ENCODE results near the gene PPP1R1C. TPM values are rescaled to one million over a fixed set of nuclear protein-coding genes. Genes with fewer than 3 reads are reported as not detected.

PPP1R1C gene
- total and polyA plus RNA-seq, 2 of the 13 experiments (the other 11 are each of a cell fraction or from before 2014, with no cell fraction given), result 1.5 to 3.5 TPM

- no peak for DNase-seq (ENCODE audit: low spot score)
- WGBS (ENCODE audit: low lambda C conversion rate), result 54% methylated on average over 4 of the region's 4 CpGs
- Histone ChIP-seq H3K79me2 (ENCODE audit: insufficient read depth, low read length) (no peaks in the 10 kb centered on the region), H3K27me3 (ENCODE audit: control insufficient read depth in 1 of 2, insufficient read depth in 2 of 2, low read length in 2 of 2) (no peaks in the 10 kb centered on the region), H3K9ac (ENCODE audit: insufficient read depth, low read depth, low read length) (no peak overlapping the region), H3K27ac (ENCODE audit: extremely low read length, insufficient read depth, low read length) (no peak overlapping the region), H3K36me3 (replicated peaks in 1 of 2; ENCODE audit: control insufficient read depth in 1 of 2, insufficient read depth in 2 of 2, low read length in 2 of 2) (no peaks in the 10 kb centered on the region), H3K4me3 (replicated peaks in 1 of 3; ENCODE audit: insufficient read depth in 1 of 3, low read depth in 2 of 3, low read length in 3 of 3) (no peak overlapping the region), H4K20me1 (ENCODE audit: insufficient read depth, low read length) (no peaks in the 10 kb centered on the region), H2AFZ (ENCODE audit: low read length) (no peak overlapping the region), H3K4me2 (ENCODE audit: low read depth, low read length) (no peak overlapping the region), H3K4me1 (ENCODE audit: insufficient read depth, low read length) (no peaks in the 10 kb centered on the region), H3K9me3 (ENCODE audit: low read length) (no peaks in the 10 kb centered on the region)
- no peak for TF ChIP-seq ZNF597 (CRISPR knock-in tag; IDR thresholded peaks at IDR 0.05)
- TF ChIP-seq ZHX2 (IDR thresholded peaks at IDR 0.05; ENCODE audit: low read depth), result no peak
- TF ChIP-seq ZHX2 (CRISPR knock-in tag; IDR thresholded peaks at IDR 0.05; ENCODE audit: borderline replicate concordance), result no peak
- TF ChIP-seq ZMYM4 (CRISPR knock-in tag; IDR thresholded peaks at IDR 0.05), result no peak
- TF ChIP-seq SETDB1 (CRISPR knock-in tag; IDR thresholded peaks at IDR 0.05; ENCODE audit: borderline replicate concordance), result no peak
- TF ChIP-seq, protein P1, sequence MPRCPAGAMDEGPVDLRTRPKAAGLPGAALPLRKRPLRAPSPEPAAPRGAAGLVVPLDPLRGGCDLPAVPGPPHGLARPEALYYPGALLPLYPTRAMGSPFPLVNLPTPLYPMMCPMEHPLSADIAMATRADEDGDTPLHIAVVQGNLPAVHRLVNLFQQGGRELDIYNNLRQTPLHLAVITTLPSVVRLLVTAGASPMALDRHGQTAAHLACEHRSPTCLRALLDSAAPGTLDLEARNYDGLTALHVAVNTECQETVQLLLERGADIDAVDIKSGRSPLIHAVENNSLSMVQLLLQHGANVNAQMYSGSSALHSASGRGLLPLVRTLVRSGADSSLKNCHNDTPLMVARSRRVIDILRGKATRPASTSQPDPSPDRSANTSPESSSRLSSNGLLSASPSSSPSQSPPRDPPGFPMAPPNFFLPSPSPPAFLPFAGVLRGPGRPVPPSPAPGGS (CRISPR knock-in tag; IDR thresholded peaks at IDR 0.05), result no peak
- ChIA-PET CTCF (ENCODE audit: low intra/inter-chr PET ratio, low total read pairs) (no interaction called here), POLR2A (no interaction called here)
- intact Hi-C loops (cut with micrococcal nuclease; ENCODE audit: unreplicated experiment), result no loop called here
- BruUV-seq (replicated peaks), result no TSS peak
- ATAC-seq, result no peak
- no peak for FAIRE-seq
- in situ Hi-C loops (cut with HindIII; ENCODE audit: extremely low pct_ligation_motif_present, low pct_unique_long_range_greater_than_20kb), result no loop called here
Observed at GRCh38 chr2:182055993-182056392, 70.3 kb downstream of the PPP1R1C start.
